GM23248 (cell line): Measurements from ENCODE around the gene SMPDL3B.

Experiments used
- EZH2 ChIP-seq: fragments of 200-600 bp; sonication (generic); IDR thresholded peaks from 2 replicates; pipeline ENCODE4 v1.6.1; 2018; ENCODE audit warnings: antibody characterized with exemption, mild to moderate bottlenecking; ENCODE audit not compliant: insufficient read depth, poor library complexity, severe bottlenecking
- EZH2phosphoT487 ChIP-seq: fragments of 200-600 bp; sonication (generic); IDR thresholded peaks from 2 replicates; pipeline ENCODE4 v1.6.1; 2018; ENCODE audit warnings: antibody characterized with exemption, moderate library complexity, mild to moderate bottlenecking, low read depth; ENCODE audit not compliant: insufficient read depth

- TF ChIP-seq EZH2: no peak
- TF ChIP-seq EZH2phosphoT487: no peak
These were observed 22.9 kb downstream of the SMPDL3B start for GRCh38 chr1:27957655-27958054.
